ENCODE data around the gene MARCO.

GRCh38 chr2:118990757-118991545 is 49.0 kb downstream of the MARCO start:
- TF ChIP-seq POLR2A (IDR thresholded peaks at IDR 0.05) (no peak), CTCF (IDR thresholded peaks at IDR 0.05) (no peak), POLR2AphosphoS5 (IDR thresholded peaks at IDR 0.05) (no peak)

Measured in prostate gland (tissue), 2 donors.